G401.6 (cell line): ENCODE data around the gene FAM24B.

ENCODE experiments used
- FAIRE-seq: peaks from 2 replicates; lab custom pipeline; 2012; peaks lifted over from hg19 to GRCh38; lab: Jason Lieb, UNC

FAM24B gene

DNA sequence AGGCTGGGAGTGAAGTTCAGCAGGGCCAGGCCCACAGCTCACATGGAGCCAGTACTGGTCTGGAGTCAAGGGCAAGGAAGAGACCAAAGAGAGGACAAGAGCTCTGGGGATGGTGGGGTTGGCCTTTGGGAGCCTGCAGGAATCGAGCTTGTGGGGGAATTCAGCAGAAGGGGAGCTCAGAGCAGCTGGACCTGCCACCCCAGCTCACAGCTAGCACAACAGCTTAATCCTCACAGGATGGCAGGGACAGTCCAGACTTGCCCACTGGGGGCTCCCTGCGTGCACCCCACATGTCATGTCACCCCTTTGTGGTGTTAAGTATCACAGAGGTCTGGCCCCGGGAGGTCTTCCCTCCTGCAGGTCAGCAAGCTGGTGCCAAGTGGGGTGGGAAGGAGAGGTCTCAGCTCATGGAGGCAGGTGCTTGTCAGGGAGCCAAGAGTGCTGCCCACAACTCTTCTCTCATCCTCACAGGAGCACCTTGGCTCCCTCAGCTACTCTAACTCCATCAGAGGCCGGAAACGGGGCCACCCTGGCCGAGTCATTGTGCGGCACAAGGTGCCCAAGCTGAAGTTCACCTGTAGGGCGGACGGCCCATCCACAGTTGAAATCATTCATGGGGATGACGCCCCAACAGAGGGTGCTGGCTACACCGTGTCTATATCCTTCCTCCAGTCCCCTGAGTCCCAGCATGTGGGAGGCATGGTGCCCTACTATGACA lies 56.2 kb downstream of the FAM24B start:
- FAIRE-seq = no peak

GRCh38 chr10:122821808-122822207 lies 57.6 kb downstream of the FAM24B start:
- no peak for FAIRE-seq

GRCh38 chr10:122815458-122815857 lies 63.9 kb downstream of the FAM24B start:
- FAIRE-seq = no peak

- no peak for FAIRE-seq
Measured at GRCh38 chr10:122814493-122814892, 64.9 kb downstream of the FAM24B start.

- no peak for FAIRE-seq
Measured at GRCh38 chr10:122812751-122813150, 66.6 kb downstream of the FAM24B start.

DNA sequence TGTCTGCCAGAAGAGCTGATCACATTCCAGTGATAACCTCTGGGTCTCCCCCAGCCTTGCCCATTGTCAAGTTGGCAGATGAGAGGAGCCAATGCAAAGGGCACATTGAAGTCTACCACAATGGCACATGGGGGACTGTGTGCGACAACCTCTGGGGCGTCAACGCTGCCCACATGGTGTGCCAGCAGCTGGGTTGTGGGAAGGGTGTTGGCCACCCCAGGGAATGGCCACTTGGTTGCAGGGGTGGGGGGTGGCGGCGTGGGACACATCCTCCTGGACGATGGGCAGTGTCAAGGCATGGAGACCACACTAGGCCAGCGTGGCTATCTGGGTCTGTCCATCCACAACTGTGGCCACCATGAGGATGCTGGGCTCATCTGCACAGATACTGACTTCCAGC lies 77.1 kb downstream of the FAM24B start:
- FAIRE-seq = no peak
